Heart left ventricle (tissue), 13 donors: ENCODE results near the gene DRGX.

Experiments
- POLR2A ChIP-seq, 2 donors: fragments of 450-650 bp; IDR thresholded peaks; one replicate each; pipeline ENCODE4 v1.6.1; 2017; ENCODE audit warnings: antibody characterized with exemption in 2 of 2, mild to moderate bottlenecking in 2 of 2, moderate library complexity in 2 of 2
- TF ChIP-seq, protein P1 (sequence below), 12 donors: fragments of 200-600 bp; sonication (generic) in 4 of 12; IDR thresholded peaks; one replicate each; pipeline versions ENCODE4 v1.5.0 to v1.8.0; 2018 to 2022; ENCODE audit warnings: antibody characterized with exemption in 12 of 12, mild to moderate bottlenecking in 5 of 12
- donor health status: ischemic (EF 13 %, LVEDD 7.1; RV severe dilation, severe dysfunction).
- donor health status: DM: no; HTN: yes; CAD: no.
- donor health status: DM: no; HTN: no; CAD: no.
- donor health status: ischemic (EF 25% LVEDD 6.9; RV normal size, moderate dysfunction).
- donor health status: ischemic (EF 25% LVEDD 5.7; RV mildly dilated, moderate dysfunction).
- donor health status: ischemic (EF 35%, LVEDD 5.7; RV mildly dilated, moderate dysfunction).
- donor health status: nonischemic (EF 11% LVEDD 7.7; RV severe dilation, severe dysfunction).
- donor health status: DM: yes; HTN: yes; CAD: no.
- donor health status: PGD.
- donor health status: ischemic (EF 29% LVEDD 5.4; RV normal size, mild dysfunction).
- donor health status: nonischemic (EF 23%, LVEDD 6.1; RV moderate dilation, normal function).

DNA sequence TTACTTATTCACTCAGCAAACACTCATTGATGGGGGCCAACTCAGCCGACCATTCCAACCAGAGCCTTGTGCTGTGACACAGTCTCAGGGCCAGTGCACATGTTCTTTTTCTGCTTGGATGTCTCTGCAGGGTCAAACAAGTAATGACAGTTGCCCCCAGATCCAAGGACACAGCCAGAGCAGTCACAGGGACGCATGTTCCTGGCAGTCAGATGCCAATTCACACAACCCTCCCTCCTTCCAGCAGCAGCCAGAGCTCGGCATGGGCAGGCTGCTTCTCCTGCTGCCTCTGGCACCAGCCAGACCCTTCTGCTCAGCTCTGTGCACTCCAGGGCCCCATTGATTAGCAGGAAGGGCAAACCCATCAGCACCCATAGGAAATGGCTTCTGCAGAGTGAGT lies 20.3 kb downstream of the DRGX start:
- TF ChIP-seq, protein P1, sequence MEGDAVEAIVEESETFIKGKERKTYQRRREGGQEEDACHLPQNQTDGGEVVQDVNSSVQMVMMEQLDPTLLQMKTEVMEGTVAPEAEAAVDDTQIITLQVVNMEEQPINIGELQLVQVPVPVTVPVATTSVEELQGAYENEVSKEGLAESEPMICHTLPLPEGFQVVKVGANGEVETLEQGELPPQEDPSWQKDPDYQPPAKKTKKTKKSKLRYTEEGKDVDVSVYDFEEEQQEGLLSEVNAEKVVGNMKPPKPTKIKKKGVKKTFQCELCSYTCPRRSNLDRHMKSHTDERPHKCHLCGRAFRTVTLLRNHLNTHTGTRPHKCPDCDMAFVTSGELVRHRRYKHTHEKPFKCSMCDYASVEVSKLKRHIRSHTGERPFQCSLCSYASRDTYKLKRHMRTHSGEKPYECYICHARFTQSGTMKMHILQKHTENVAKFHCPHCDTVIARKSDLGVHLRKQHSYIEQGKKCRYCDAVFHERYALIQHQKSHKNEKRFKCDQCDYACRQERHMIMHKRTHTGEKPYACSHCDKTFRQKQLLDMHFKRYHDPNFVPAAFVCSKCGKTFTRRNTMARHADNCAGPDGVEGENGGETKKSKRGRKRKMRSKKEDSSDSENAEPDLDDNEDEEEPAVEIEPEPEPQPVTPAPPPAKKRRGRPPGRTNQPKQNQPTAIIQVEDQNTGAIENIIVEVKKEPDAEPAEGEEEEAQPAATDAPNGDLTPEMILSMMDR (IDR thresholded peaks at IDR 0.05), result no peak
- TF ChIP-seq POLR2A (IDR thresholded peaks at IDR 0.05), result no peak
